HT-29 (cell line): ENCODE measurements around the gene SH2D7. TPM values are rescaled to one million over a fixed set of nuclear protein-coding genes. Genes with fewer than 3 reads are reported as not detected.

ENCODE experiments used
- DNase-seq: peaks from one replicate; pipeline ENCODE4 v3.0.0-alpha.2; 2015; ENCODE audit warnings: low spot score
- total RNA-seq: library from RNA; depleted of rRNA; stranded (reverse); fragments of >200 nt; shearing (Covaris generic); gene quantifications from 2 replicates; pipeline ENCODE4 v1.2.3, GENCODE V29; 2014

Gene SH2D7
- total RNA-seq, 1 experiment from 2014 or later, result 0.05 TPM

GRCh38 chr15:78077871-78078210 lies 14.5 kb upstream of the SH2D7 start:
- peak; percentile 25 for DNase-seq

- no peak for DNase-seq
Observed at GRCh38 chr15:78079298-78080087, 12.9 kb upstream of the SH2D7 start.

GRCh38 chr15:78080088-78080460 lies 12.3 kb upstream of the SH2D7 start:
- DNase-seq, result no peak

- no peak for DNase-seq
Observed at GRCh38 chr15:78082106-78082742, 10.1 kb upstream of the SH2D7 start.

GRCh38 chr15:78082743-78083110 lies 9.6 kb upstream of the SH2D7 start:
- no peak for DNase-seq

- DNase-seq, result no peak
Observed at GRCh38 chr15:78083186-78083585, 9.2 kb upstream of the SH2D7 start.

GRCh38 chr15:78083687-78084448 lies 8.5 kb upstream of the SH2D7 start:
- peak; percentile 13 for DNase-seq

- DNase-seq, result no peak
Observed at GRCh38 chr15:78084449-78084750, 8.0 kb upstream of the SH2D7 start.

- DNase-seq, result no peak
Observed at GRCh38 chr15:78085928-78086327, 6.4 kb upstream of the SH2D7 start.

- no peak for DNase-seq
Observed at GRCh38 chr15:78087951-78088772, 4.2 kb upstream of the SH2D7 start.

GRCh38 chr15:78088773-78089080 lies 3.6 kb upstream of the SH2D7 start:
- peak; percentile 68 for DNase-seq

- no peak for DNase-seq
Observed at GRCh38 chr15:78090422-78091063, 1.8 kb upstream of the SH2D7 start.

- DNase-seq, result no peak
Observed at GRCh38 chr15:78093242-78094020, 1.1 kb downstream of the SH2D7 start.

GRCh38 chr15:78097667-78098066 lies 5.3 kb downstream of the SH2D7 start:
- DNase-seq, result no peak

- no peak for DNase-seq
Observed at GRCh38 chr15:78098131-78098755, 5.9 kb downstream of the SH2D7 start.

- no peak for DNase-seq
Observed at GRCh38 chr15:78100886-78101285, 8.5 kb downstream of the SH2D7 start.

- no peak for DNase-seq
Observed at GRCh38 chr15:78101423-78102105, 9.2 kb downstream of the SH2D7 start.

GRCh38 chr15:78102211-78102610 lies 9.8 kb downstream of the SH2D7 start:
- no peak for DNase-seq

- no peak for DNase-seq
Observed at GRCh38 chr15:78102741-78103140, 10.4 kb downstream of the SH2D7 start.
